Mammary epithelial cell (primary cell): Measurements from ENCODE around the gene TTPAL.

Experiments used
- EZH2 ChIP-seq: IDR thresholded peaks from 2 replicates; pipeline ENCODE4 v1.6.1; 2012; ENCODE audit warnings: low read length, inconsistent platforms, borderline replicate concordance
- TF ChIP-seq, protein P1 (sequence below), 2 donors: IDR thresholded peaks in 1 of 2; conservative IDR thresholded peaks in 1 of 2; 2 replicates each; pipeline ENCODE4 v1.5.1; 2011 to 2012; ENCODE audit warnings: inconsistent platforms in 2 of 2, low read length in 2 of 2, mild to moderate bottlenecking in 2 of 2, control low read depth in 1 of 2, low read depth in 1 of 2; ENCODE audit not compliant: insufficient read depth in 1 of 2; ENCODE audit errors: extremely low read depth in 1 of 2

GRCh38 chr20:44456611-44457010 lies 19.1 kb upstream of the TTPAL start:
- TF ChIP-seq, protein P1, sequence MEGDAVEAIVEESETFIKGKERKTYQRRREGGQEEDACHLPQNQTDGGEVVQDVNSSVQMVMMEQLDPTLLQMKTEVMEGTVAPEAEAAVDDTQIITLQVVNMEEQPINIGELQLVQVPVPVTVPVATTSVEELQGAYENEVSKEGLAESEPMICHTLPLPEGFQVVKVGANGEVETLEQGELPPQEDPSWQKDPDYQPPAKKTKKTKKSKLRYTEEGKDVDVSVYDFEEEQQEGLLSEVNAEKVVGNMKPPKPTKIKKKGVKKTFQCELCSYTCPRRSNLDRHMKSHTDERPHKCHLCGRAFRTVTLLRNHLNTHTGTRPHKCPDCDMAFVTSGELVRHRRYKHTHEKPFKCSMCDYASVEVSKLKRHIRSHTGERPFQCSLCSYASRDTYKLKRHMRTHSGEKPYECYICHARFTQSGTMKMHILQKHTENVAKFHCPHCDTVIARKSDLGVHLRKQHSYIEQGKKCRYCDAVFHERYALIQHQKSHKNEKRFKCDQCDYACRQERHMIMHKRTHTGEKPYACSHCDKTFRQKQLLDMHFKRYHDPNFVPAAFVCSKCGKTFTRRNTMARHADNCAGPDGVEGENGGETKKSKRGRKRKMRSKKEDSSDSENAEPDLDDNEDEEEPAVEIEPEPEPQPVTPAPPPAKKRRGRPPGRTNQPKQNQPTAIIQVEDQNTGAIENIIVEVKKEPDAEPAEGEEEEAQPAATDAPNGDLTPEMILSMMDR (conservative IDR thresholded peaks at IDR 0.05 in 1 of 2, IDR thresholded peaks at IDR 0.05 in 1 of 2; ENCODE audit: extremely low read depth in 1 of 2, insufficient read depth in 1 of 2, low read depth in 1 of 2, low read length in 2 of 2) = no peak
- TF ChIP-seq EZH2 = no peak
